ENCODE results near the gene PHC2.

The PHC2 gene

DNA sequence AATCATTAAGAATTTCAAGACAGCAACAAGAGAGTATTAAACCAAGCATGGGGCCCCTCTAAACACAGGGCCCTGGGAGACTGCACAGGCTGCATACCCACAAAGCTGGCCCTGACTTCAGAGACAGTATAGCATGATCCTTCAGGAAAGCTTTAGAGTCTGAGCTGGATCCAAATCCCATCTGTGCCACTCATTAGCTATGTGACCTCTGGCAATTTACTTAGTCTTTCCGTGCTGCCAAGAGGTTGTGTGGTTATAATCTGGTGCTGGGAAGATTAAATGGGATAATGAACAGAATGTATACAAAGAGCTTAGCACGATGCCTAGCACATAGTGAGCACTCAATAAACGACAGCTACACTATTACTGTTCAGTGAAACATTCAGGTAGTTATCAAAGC lies 4.0 kb downstream of the PHC2 start:
- no peak for DNase-seq (ENCODE audit: insufficient read length, low spot score)
- FAIRE-seq: no peak

DNA sequence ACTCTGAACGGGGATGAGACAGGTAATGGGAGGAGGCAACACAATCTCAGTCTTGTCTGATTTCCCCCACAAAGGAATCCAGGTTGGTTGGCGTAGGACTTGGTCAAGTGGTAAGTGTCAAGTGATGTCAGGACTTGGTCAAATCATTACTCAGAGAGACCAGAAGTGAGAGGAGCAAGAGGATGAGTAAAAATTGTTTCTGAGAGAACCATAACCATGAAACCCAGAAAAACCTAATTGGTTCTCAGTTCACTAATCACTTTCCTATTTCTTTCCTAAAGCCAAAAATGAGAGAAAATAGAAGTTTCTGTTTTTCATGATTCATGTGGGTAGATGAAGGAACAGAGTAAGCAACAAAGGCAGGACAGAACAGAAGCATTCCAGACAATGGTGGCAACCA lies 5.0 kb downstream of the PHC2 start:
- DNase-seq (ENCODE audit: insufficient read length, low spot score): no peak

GRCh38 chr1:33424610-33425009 lies 6.3 kb downstream of the PHC2 start:
- DNase-seq (ENCODE audit: insufficient read length, low spot score) (no peak), FAIRE-seq (no peak)

More for the DNA sequence above, 5.0 kb downstream of the PHC2 start:
- FAIRE-seq: no peak

DNA sequence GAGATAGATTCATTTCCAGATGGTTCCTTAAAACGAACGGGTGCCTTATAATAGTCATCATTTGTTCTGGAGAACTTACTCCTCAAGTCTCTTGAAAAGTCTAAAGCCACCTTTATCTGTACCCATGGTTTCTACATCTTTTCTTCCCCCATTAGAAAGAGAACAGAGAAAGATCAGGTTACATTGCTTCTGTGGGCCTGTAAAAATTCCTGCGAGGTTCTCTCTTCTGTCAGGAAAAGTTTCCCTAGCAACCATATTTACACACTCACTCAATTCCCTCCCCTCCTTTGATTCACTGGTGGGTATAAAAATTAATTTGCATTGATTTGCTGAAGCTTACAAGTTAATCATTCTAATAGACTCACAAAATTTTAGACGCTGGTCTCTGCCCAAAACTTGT lies 6.7 kb downstream of the PHC2 start:
- FAIRE-seq: no peak
- DNase-seq (ENCODE audit: insufficient read length, low spot score): no peak

GRCh38 chr1:33420870-33421775 lies 9.8 kb downstream of the PHC2 start:
- DNase-seq (ENCODE audit: insufficient read length, low spot score) (no peak), FAIRE-seq (no peak)

DNA sequence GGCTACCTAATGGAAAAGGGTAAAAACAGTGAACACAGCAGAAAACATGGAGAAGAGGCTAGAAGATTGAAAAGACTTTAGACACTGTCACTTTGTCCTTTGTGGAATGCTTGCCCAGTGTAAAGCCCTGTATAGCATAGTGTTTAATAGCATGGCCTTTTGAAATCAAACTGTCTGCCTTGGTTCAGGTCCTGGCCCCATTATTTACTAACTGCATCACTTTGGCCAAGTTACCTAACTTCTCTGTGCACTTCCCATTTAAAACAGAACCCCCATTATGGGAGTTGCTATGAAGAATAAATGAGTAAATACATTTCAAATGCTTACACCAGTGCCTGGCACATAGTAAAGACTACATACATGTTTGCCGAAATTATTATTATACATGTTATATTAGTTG lies 12.1 kb downstream of the PHC2 start:
- no peak for DNase-seq (ENCODE audit: insufficient read length, low spot score)
- no peak for FAIRE-seq

GRCh38 chr1:33414879-33415278 lies 16.0 kb downstream of the PHC2 start:
- no peak for FAIRE-seq
- no peak for DNase-seq (ENCODE audit: insufficient read length, low spot score)

DNA sequence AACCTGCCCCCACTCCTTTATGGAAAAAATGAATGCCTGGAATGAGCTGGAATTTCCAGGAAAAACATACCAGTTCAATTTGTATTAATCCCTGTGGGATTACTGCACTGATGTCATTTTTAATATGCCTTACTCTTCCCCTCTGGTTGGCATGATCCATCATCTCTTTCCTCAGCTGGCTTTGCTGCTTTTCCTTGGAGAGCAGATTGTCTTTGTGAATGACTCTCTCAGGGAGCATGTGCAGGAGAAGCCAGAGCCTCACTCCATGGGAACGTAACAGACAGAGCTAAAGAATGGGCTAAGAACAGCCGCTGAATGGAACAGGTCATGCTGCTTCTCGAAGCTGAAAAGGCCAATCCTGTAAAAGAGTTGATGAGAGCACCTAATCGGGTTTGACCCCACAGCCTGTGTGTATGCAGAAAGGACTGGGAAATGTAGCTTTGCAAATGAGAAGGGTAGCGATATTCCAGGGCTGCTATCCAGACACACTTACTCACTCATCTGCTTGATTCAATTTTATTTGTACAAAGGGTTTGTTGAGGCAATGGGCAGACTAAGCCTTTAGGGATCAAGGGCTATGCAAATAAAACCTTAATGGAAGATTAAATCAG lies 20.7 kb downstream of the PHC2 start:
- DNase-seq (ENCODE audit: insufficient read length, low spot score) (no peak), FAIRE-seq (no peak)

- no peak for FAIRE-seq
- no peak for DNase-seq (ENCODE audit: insufficient read length, low spot score)
These were observed 22.8 kb downstream of the PHC2 start for GRCh38 chr1:33408093-33408436.

- FAIRE-seq (no peak), DNase-seq (ENCODE audit: insufficient read length, low spot score) (no peak)
These were observed 23.4 kb downstream of the PHC2 start for GRCh38 chr1:33407352-33408092.

- DNase-seq (ENCODE audit: insufficient read length, low spot score) (no peak), FAIRE-seq (no peak)
These were observed 28.7 kb downstream of the PHC2 start for GRCh38 chr1:33402206-33402605.

DNA sequence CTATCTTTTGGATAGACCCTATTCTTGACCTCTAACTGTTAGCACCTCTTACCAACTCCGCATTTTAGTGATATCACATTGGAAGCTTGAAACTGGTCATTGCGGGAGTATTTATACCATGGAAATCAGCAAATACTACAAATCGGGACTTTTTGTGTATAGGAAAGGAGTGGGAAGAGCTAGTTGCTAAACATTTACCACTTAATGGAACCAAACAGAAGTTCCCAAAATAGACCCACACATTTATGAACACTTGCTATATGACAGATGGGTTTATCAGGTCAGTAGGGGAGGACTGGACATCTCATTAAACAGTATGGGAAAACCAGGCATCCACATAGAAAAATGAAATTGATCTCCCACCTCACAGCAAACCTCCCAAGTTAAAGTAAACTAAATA lies 29.4 kb downstream of the PHC2 start:
- FAIRE-seq: no peak

DNA sequence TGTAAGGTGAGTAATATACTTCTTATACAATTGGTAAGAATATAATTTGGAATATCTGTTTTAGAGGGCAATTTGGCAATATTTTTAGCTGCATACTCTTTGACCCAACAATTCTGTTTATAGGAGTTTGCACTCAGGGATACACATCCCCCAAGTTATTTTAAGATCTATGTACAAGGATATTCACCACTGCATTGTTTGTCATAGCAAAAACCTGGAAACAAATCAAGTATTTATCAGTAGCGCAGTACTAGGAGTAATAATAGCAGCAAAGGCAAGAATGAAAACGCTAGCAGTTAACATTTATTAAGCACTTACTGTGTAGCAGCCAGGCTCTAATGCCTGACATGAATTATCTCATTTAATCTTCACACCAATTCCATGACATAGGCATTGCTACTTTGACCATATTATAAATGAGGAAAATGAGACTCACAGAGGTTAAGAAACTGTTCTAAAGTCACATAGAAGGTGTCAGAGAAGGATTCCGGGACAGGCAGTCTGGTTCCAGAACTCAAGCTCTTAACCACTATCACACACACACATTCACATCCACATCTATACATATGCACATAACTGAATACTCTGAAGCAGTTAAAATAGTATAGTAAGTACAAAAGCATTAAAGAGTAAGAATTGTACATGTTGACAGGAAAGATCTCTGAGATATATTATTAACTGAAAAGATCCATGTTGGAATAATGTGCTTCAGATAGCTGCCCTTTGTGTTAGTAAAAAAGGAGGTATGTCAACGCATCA lies 30.6 kb downstream of the PHC2 start:
- FAIRE-seq (no peak), DNase-seq (ENCODE audit: insufficient read length, low spot score) (no peak)

More for the DNA sequence above, 29.4 kb downstream of the PHC2 start:
- no peak for DNase-seq (ENCODE audit: insufficient read length, low spot score)

- DNase-seq (ENCODE audit: insufficient read length, low spot score): no peak
- no peak for FAIRE-seq
These were observed 31.5 kb downstream of the PHC2 start for GRCh38 chr1:33399375-33399774.

DNA sequence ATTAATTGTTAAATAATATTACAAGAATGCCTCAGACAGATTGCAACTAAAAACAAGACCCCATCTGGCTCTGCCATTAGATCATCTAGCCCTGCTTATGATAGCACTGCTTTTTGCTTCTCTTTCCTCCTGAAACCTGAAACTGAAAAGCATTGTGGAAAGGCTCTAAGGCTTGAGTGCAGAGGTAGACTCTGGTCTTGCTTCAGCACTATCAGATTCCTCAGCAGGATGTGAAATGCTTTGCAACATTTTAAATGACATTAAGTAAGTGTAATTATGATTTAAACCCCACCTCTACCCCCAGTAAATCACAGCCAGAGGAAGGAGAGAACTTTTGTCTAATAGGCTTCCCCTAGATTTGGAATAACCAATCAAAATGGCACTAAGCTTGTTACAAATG lies 32.9 kb downstream of the PHC2 start:
- FAIRE-seq: no peak

GRCh38 chr1:33397125-33397506 lies 33.8 kb downstream of the PHC2 start:
- DNase-seq (ENCODE audit: insufficient read length, low spot score) (no peak), FAIRE-seq (no peak)

More for the DNA sequence above, 32.9 kb downstream of the PHC2 start:
- no peak for DNase-seq (ENCODE audit: insufficient read length, low spot score)

DNA sequence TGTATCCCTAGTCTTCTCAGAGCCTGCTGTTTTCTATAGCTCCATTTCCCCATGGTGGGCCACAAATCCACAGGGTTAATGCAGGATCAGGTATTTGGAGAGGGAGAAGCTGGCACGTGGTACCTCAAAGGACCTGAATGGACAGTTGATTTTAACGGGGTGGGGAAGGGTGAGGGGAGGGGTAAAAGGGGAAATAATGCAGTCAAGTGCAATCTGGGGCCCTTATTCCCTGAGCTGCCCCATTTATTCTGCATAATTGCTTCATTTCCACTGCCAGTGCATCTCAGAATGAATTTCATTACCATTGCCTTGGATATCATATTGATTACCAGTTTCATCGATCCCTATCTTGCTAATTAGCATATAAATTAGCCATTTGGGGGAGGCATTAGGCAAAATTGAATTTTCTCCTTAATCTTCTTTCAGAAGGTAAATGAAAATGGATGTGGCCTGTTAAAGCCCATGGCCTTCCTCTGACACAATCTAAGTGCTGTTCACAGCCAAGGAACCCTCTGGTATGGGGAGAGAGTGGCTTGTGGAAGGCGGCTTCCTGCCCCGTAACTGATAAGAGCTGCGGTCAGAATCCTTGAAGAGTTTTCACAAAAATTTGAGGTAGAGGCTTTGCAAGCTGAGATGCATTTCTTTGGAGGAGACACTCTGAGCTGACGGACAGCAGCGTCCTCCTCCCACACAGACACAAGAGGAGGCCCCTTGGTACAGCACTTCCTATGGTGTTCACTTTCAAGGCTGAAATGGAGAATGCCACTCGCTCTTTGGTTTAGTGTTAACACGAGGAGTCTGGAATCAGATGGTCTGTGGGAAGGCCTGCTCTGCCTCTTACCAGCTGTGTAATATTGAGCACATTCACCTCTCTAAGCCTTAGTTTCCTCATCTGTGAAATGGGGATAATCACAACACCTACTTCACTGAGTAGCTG lies 34.4 kb downstream of the PHC2 start:
- FAIRE-seq: no peak
- DNase-seq (ENCODE audit: insufficient read length, low spot score): no peak

- no peak for FAIRE-seq
- no peak for DNase-seq (ENCODE audit: insufficient read length, low spot score)
These were observed 36.1 kb downstream of the PHC2 start for GRCh38 chr1:33394770-33395169.

DNA sequence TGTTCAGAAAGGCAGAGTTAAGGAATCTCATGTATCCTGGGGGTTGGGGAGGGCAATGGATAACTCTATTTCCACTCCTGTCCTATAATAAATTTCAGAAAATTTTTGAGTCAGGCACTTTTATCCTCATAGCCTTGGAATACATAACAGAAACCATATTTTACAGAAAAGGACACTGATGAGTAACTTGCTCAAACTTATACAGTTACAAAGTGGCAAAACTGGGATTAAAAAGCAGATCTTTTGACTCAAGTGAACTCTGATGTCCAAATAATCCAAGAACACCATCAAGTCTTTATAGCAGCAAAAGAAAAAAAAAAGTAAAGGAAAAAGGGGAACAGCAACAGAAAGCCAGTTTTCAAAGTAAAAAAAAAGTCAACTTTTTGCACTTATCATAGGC lies 36.9 kb downstream of the PHC2 start:
- FAIRE-seq (no peak), DNase-seq (ENCODE audit: insufficient read length, low spot score) (no peak)

DNA sequence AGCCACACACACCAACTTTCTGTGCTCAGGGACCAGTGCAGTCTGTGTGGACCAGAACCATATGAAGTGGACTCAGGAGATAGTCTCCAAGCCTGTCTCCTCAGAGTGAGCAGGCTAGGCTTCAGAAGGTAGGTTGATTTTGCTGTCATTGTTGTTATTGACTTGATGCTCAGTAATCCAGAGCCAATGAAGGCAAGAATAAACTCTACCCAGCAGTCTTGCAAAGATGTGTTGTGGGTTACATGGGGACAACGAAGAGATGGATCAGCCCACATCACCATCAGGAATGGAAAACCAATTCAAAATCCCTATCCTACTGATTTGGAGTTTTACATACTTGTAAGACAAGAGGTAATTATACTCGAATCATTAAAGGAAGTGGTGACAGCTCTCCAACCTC lies 37.4 kb downstream of the PHC2 start:
- no peak for DNase-seq (ENCODE audit: insufficient read length, low spot score)
- FAIRE-seq: no peak

Measured in HTR-8/SVneo (cell line).